Astrocyte (in vitro differentiated cells and primary cell): Measurements from ENCODE around the gene POU2F2. TPM values are rescaled to one million over a fixed set of nuclear protein-coding genes. Genes with fewer than 3 reads are reported as not detected.

ENCODE experiments used
- DNase-seq: peaks from one replicate; pipeline ENCODE4 v3.0.0-alpha.2; 2010; ENCODE audit warnings: low read depth
- FAIRE-seq: peaks from 2 replicates; lab custom pipeline; 2011; peaks lifted over from hg19 to GRCh38; lab: Jason Lieb, UNC
- H2AFZ ChIP-seq: 2 replicates; pipeline ENCODE4 v1.6.0; 2012; ENCODE audit warnings: low read depth, low read length, inconsistent platforms
- H3K27ac ChIP-seq: 2 replicates; pipeline ENCODE4 v1.5.1; 2011; ENCODE audit warnings: low read depth, low read length, inconsistent platforms
- H3K27me3 ChIP-seq: 2 replicates; pipeline ENCODE4 v1.6.0; 2011; ENCODE audit warnings: low read length, inconsistent platforms; ENCODE audit not compliant: insufficient read depth
- H3K36me3 ChIP-seq: 2 replicates; pipeline ENCODE4 v1.5.1; 2011; ENCODE audit warnings: low read length, inconsistent platforms; ENCODE audit not compliant: insufficient read depth
- H3K4me1 ChIP-seq: 2 replicates; pipeline ENCODE4 v1.5.1; 2011; ENCODE audit warnings: low read length, inconsistent platforms; ENCODE audit not compliant: insufficient read depth
- H3K4me2 ChIP-seq: 2 replicates; pipeline ENCODE4 v1.6.0; 2012; ENCODE audit warnings: low read length, inconsistent platforms
- H3K4me3 ChIP-seq: 2 replicates; pipeline ENCODE4 v1.5.1; 2011; ENCODE audit warnings: low read depth, mild to moderate bottlenecking, low read length, inconsistent platforms; ENCODE audit not compliant: insufficient read depth
- H3K79me2 ChIP-seq: 2 replicates; pipeline ENCODE4 v1.6.0; 2012; ENCODE audit warnings: mild to moderate bottlenecking, low read length, inconsistent platforms; ENCODE audit not compliant: insufficient read depth
- H3K9ac ChIP-seq: 2 replicates; pipeline ENCODE4 v1.6.0; 2012; ENCODE audit warnings: mild to moderate bottlenecking, low read length, inconsistent platforms
- H3K9me3 ChIP-seq: 2 replicates; pipeline ENCODE4 v1.5.1; 2012; ENCODE audit warnings: low read depth, mild to moderate bottlenecking, low read length, inconsistent platforms; ENCODE audit not compliant: insufficient read depth
- H4K20me1 ChIP-seq: 2 replicates; pipeline ENCODE4 v1.6.0; 2012; ENCODE audit warnings: low read length, inconsistent platforms; ENCODE audit not compliant: insufficient read depth
- H3K27ac Mint-ChIP-seq: one replicate; pipeline ENCODE4 v1.8.0; 2021; ENCODE audit warnings: mild to moderate bottlenecking, mixed read lengths; ENCODE audit not compliant: unreplicated experiment
- H3K27me3 Mint-ChIP-seq: one replicate; pipeline ENCODE4 v1.8.0; 2021; ENCODE audit warnings: low read depth, mixed read lengths; ENCODE audit not compliant: unreplicated experiment
- H3K36me3 Mint-ChIP-seq: one replicate; pipeline ENCODE4 v1.8.0; 2021; ENCODE audit warnings: low read depth, mixed read lengths; ENCODE audit not compliant: unreplicated experiment
- H3K4me1 Mint-ChIP-seq: one replicate; pipeline ENCODE4 v1.8.0; 2021; ENCODE audit warnings: low read depth, mixed read lengths; ENCODE audit not compliant: unreplicated experiment
- H3K4me3 Mint-ChIP-seq: one replicate; pipeline ENCODE4 v1.8.0; 2021; ENCODE audit warnings: mild to moderate bottlenecking, moderate library complexity, mixed read lengths; ENCODE audit not compliant: unreplicated experiment
- H3K9me3 Mint-ChIP-seq: one replicate; pipeline ENCODE4 v1.8.0; 2021; ENCODE audit warnings: mild to moderate bottlenecking, mixed read lengths; ENCODE audit not compliant: unreplicated experiment
- CTCF ChIP-seq: IDR thresholded peaks from 2 replicates; pipeline ENCODE4 v1.5.1; 2011; ENCODE audit warnings: low read depth, mild to moderate bottlenecking, inconsistent platforms, low read length, moderate library complexity; ENCODE audit not compliant: insufficient read depth
- EZH2 ChIP-seq: IDR thresholded peaks from 2 replicates; pipeline ENCODE4 v1.6.1; 2012; ENCODE audit warnings: mild to moderate bottlenecking, low read length, inconsistent platforms; ENCODE audit not compliant: insufficient read depth
- total RNA-seq: library from RNA; stranded (reverse); gene quantifications from 2 replicates; pipeline ENCODE4 v1.2.1, GENCODE V29; 2021

The POU2F2 gene
- total RNA-seq, 1 donor from 2014 or later, result 8.3 TPM

GRCh38 chr19:42093926-42094325, 38.3 kb downstream of the POU2F2 start:
- Histone ChIP-seq H3K4me2 (no peak overlapping the region), H3K27ac (no peak overlapping the region), H3K9ac (no peak overlapping the region), H3K27me3 (no peaks in the 10 kb centered on the region), H3K36me3 (no peaks in the 10 kb centered on the region), H2AFZ (no peak overlapping the region), H3K4me1 (peaks cover 7% of the 10 kb centered on the region), H3K9me3 (no peaks in the 10 kb centered on the region), H3K4me3 (no peak overlapping the region), H3K79me2 (no peaks in the 10 kb centered on the region), H4K20me1 (no peaks in the 10 kb centered on the region)
- Mint-ChIP-seq H3K27me3 (peaks cover 10% of the 10 kb centered on the region), H3K4me3 (peak overlapping the region; percentile 41), H3K27ac (no peak overlapping the region), H3K36me3 (peaks cover 4% of the 10 kb centered on the region), H3K9me3 (no peaks in the 10 kb centered on the region), H3K4me1 (peaks cover 13% of the 10 kb centered on the region)
- no peak for FAIRE-seq
- TF ChIP-seq EZH2 (no peak), CTCF (no peak)
- DNase-seq, result no peak

- Mint-ChIP-seq H3K9me3 (no peaks in the 10 kb centered on the region), H3K27ac (no peak overlapping the region), H3K4me1 (peaks cover 17% of the 10 kb centered on the region), H3K36me3 (peaks cover 4% of the 10 kb centered on the region), H3K27me3 (peaks cover 10% of the 10 kb centered on the region), H3K4me3 (no peak overlapping the region)
- no peak overlapping the region for H3K4me3 ChIP-seq
- H3K36me3 ChIP-seq, result no peaks in the 10 kb centered on the region
- no peak overlapping the region for H3K4me2 ChIP-seq
- no peaks in the 10 kb centered on the region for H3K27me3 ChIP-seq
- peaks cover 11% of the 10 kb centered on the region for H3K4me1 ChIP-seq
- no peaks in the 10 kb centered on the region for H3K9me3 ChIP-seq
- DNase-seq, result no peak
- H2AFZ ChIP-seq, result no peak overlapping the region
- no peak overlapping the region for H3K27ac ChIP-seq
- H3K9ac ChIP-seq, result no peak overlapping the region
- TF ChIP-seq EZH2, result no peak
- no peak for TF ChIP-seq CTCF
- no peaks in the 10 kb centered on the region for H4K20me1 ChIP-seq
- H3K79me2 ChIP-seq, result no peaks in the 10 kb centered on the region
- no peak for FAIRE-seq
Observed at GRCh38 chr19:42093505-42093904, 38.7 kb downstream of the POU2F2 start.

GRCh38 chr19:42092350-42092749, 39.9 kb downstream of the POU2F2 start:
- Mint-ChIP-seq H3K4me1 (peaks cover 24% of the 10 kb centered on the region), H3K4me3 (no peak overlapping the region), H3K27me3 (peaks cover 10% of the 10 kb centered on the region), H3K36me3 (peaks cover 4% of the 10 kb centered on the region), H3K9me3 (no peaks in the 10 kb centered on the region), H3K27ac (no peak overlapping the region)
- Histone ChIP-seq H3K79me2 (no peaks in the 10 kb centered on the region), H3K27ac (no peak overlapping the region), H3K4me3 (no peak overlapping the region), H2AFZ (no peak overlapping the region), H3K36me3 (no peaks in the 10 kb centered on the region), H3K27me3 (no peaks in the 10 kb centered on the region), H3K9ac (no peak overlapping the region), H4K20me1 (no peaks in the 10 kb centered on the region), H3K9me3 (no peaks in the 10 kb centered on the region), H3K4me1 (peaks cover 22% of the 10 kb centered on the region), H3K4me2 (no peak overlapping the region)
- TF ChIP-seq EZH2 (no peak), CTCF (peak; percentile 22)
- DNase-seq (no peak), FAIRE-seq (no peak)
